Measurements from ENCODE around the gene USP7.

The USP7 gene

GRCh38 chr16:8963821-8964441, at the start of gene USP7:
Gene USP7 (minus strand): TSS chr16:8963906. CDS start chr16:8963285, 621 bp downstream.
- Mint-ChIP-seq H3K27me3 (no peaks in the 10 kb centered on the region), H3K9me3 (no peaks in the 10 kb centered on the region), H3K36me3 (ENCODE audit: low read depth) (peaks cover 12% of the 10 kb centered on the region), H3K4me1 (ENCODE audit: low read depth) (peaks cover 61% of the 10 kb centered on the region), H3K4me3 (peak within 1 kb of the TSS; percentile 86), H3K27ac (peak within 1 kb of the TSS; percentile 84)
- intact Hi-C loops (cut with micrococcal nuclease), result loop anchor here (5.0 kb wide), 2 partner anchors 43 to 128 kb away; partner anchors contain the start of gene HAPSTR1

- Mint-ChIP-seq H3K4me1 (ENCODE audit: low read depth) (peaks cover 19% of the 10 kb centered on the region), H3K27me3 (peaks cover 31% of the 10 kb centered on the region), H3K4me3 (no peak overlapping the region), H3K36me3 (ENCODE audit: low read depth) (no peaks in the 10 kb centered on the region), H3K9me3 (peaks cover 11% of the 10 kb centered on the region), H3K27ac (no peak overlapping the region)
- intact Hi-C loops (cut with micrococcal nuclease), result no loop called here
Measured at GRCh38 chr16:9013508-9013864, 49.8 kb upstream of the USP7 start.

- H3K36me3 Mint-ChIP-seq (ENCODE audit: low read depth), result no peaks in the 10 kb centered on the region
- H3K27me3 Mint-ChIP-seq, result peaks cover 33% of the 10 kb centered on the region
- H3K27ac Mint-ChIP-seq, result no peak overlapping the region
- H3K9me3 Mint-ChIP-seq, result peaks cover 11% of the 10 kb centered on the region
- no peak overlapping the region for H3K4me3 Mint-ChIP-seq
- peaks cover 22% of the 10 kb centered on the region for H3K4me1 Mint-ChIP-seq (ENCODE audit: low read depth)
- intact Hi-C loops (cut with micrococcal nuclease), result no loop called here
Measured at GRCh38 chr16:9012848-9013507, 49.3 kb upstream of the USP7 start.

GRCh38 chr16:9012330-9012729, 48.6 kb upstream of the USP7 start:
- Mint-ChIP-seq H3K27me3 (peaks cover 31% of the 10 kb centered on the region), H3K4me1 (ENCODE audit: low read depth) (peaks cover 22% of the 10 kb centered on the region), H3K27ac (no peak overlapping the region), H3K36me3 (ENCODE audit: low read depth) (no peaks in the 10 kb centered on the region), H3K4me3 (no peak overlapping the region), H3K9me3 (peaks cover 11% of the 10 kb centered on the region)
- intact Hi-C loops (cut with micrococcal nuclease), result no loop called here

DNA sequence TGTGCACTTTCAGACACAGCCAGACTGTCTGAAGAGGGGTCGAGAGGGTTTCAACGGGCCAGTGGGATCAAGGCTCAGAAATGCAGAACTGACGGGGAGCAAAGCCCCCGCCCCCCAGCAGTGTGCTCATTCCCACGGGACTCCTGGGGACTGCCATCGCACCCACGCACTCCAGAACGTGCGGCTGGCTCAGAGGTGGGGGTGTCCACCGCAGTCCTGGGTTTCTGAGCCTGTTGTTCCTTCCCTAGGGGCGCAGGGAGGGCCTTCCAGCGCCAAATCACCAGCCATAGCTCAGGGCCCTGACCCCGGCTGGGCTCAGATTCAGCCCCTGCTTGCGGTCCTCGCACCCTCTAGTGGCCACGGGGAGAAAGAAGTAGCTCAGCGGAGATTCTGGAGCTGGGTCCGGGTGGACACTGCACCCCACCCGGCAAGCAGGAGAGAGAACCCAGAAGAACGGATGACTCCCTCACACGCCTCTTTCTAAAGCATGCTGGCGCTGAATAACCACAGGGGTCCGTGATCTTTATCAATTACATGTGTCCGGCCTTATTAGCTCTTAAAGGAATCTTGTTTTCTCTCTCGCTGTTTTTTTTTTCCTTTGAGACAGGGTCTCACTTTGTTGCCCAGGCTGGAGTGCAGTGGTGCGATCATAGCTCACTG, 45.0 kb upstream of the USP7 start:
- Mint-ChIP-seq H3K27me3 (peaks cover 28% of the 10 kb centered on the region), H3K9me3 (no peaks in the 10 kb centered on the region), H3K36me3 (ENCODE audit: low read depth) (no peaks in the 10 kb centered on the region), H3K4me1 (ENCODE audit: low read depth) (peaks cover 16% of the 10 kb centered on the region), H3K4me3 (peak overlapping the region; percentile 46), H3K27ac (no peak overlapping the region)
- intact Hi-C loops (cut with micrococcal nuclease), result loop anchor here (5.0 kb wide), 2 partner anchors 46 to 101 kb away; partner anchors contain the start of gene USP7

DNA sequence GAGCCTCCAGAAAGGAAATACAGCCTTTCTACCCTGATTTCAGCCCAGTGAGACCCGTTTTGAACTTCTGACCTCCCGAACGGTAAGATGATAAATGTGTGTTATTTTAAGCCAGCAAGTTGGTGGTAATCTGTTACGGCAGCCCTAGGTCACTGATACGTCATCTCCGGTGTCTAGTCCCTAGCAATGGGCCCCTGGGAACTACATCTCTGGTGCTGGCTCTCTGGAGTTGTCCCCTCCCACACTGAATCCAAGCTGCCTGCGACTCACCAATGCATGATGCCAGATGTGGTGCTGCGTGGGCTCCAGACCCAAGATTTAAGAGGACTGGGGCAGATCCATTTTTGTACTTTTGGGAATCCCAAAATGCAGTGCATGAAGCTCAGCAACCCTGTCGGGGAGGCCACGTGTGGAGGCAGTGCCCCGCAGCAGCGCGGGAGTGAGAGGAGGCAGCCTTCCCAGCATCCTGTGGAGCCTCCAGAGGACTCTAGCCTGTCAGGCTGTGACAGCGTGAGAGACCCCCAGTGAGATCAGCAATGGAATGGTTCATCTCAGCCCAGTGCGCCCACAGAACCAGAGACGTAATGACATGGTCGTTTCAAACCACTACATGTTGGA, 43.6 kb upstream of the USP7 start:
- peaks cover 17% of the 10 kb centered on the region for H3K27me3 Mint-ChIP-seq
- no peak overlapping the region for H3K4me3 Mint-ChIP-seq
- intact Hi-C loops (cut with micrococcal nuclease), result loop anchor here (5.0 kb wide), 2 partner anchors 45 to 100 kb away; partner anchors contain the start of gene USP7
- H3K4me1 Mint-ChIP-seq (ENCODE audit: low read depth), result peaks cover 9% of the 10 kb centered on the region
- H3K9me3 Mint-ChIP-seq, result no peaks in the 10 kb centered on the region
- H3K36me3 Mint-ChIP-seq (ENCODE audit: low read depth), result no peaks in the 10 kb centered on the region
- H3K27ac Mint-ChIP-seq, result no peak overlapping the region

GRCh38 chr16:9004183-9004582, 40.5 kb upstream of the USP7 start:
- H3K4me3 Mint-ChIP-seq, result no peak overlapping the region
- peaks cover 14% of the 10 kb centered on the region for H3K27me3 Mint-ChIP-seq
- H3K9me3 Mint-ChIP-seq, result no peaks in the 10 kb centered on the region
- H3K4me1 Mint-ChIP-seq (ENCODE audit: low read depth), result peaks cover 9% of the 10 kb centered on the region
- no peaks in the 10 kb centered on the region for H3K36me3 Mint-ChIP-seq (ENCODE audit: low read depth)
- no peak overlapping the region for H3K27ac Mint-ChIP-seq
- intact Hi-C loops (cut with micrococcal nuclease), result no loop called here

- H3K4me3 Mint-ChIP-seq, result no peak overlapping the region
- H3K27me3 Mint-ChIP-seq, result peaks cover 14% of the 10 kb centered on the region
- H3K4me1 Mint-ChIP-seq (ENCODE audit: low read depth), result peaks cover 6% of the 10 kb centered on the region
- H3K27ac Mint-ChIP-seq, result no peak overlapping the region
- no peaks in the 10 kb centered on the region for H3K9me3 Mint-ChIP-seq
- no peaks in the 10 kb centered on the region for H3K36me3 Mint-ChIP-seq (ENCODE audit: low read depth)
- intact Hi-C loops (cut with micrococcal nuclease), result no loop called here
Measured at GRCh38 chr16:9003763-9004162, 40.1 kb upstream of the USP7 start.

DNA sequence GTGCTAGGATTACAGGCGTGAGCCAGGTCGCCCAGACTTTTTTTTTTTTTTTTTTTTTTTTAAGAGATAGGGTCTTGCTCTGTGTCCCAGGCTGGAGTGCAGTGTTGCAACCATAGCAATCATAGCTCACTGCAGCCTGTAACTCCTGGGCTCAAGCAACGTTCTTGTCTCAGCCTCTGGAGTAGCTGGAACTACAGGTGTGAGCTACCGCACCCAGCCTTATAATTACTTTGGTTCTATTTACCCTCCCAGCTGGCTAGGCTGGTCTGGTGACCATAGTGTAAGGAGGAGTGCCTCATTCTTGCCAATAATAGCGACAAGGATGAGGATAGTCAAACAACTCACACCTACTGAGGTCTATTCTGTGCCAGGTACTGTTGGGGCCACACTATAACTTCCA, 39.6 kb upstream of the USP7 start:
- H3K27ac Mint-ChIP-seq, result no peak overlapping the region
- H3K27me3 Mint-ChIP-seq, result peaks cover 13% of the 10 kb centered on the region
- no peak overlapping the region for H3K4me3 Mint-ChIP-seq
- intact Hi-C loops (cut with micrococcal nuclease), result no loop called here
- no peaks in the 10 kb centered on the region for H3K36me3 Mint-ChIP-seq (ENCODE audit: low read depth)
- no peaks in the 10 kb centered on the region for H3K9me3 Mint-ChIP-seq
- H3K4me1 Mint-ChIP-seq (ENCODE audit: low read depth), result peaks cover 2% of the 10 kb centered on the region

DNA sequence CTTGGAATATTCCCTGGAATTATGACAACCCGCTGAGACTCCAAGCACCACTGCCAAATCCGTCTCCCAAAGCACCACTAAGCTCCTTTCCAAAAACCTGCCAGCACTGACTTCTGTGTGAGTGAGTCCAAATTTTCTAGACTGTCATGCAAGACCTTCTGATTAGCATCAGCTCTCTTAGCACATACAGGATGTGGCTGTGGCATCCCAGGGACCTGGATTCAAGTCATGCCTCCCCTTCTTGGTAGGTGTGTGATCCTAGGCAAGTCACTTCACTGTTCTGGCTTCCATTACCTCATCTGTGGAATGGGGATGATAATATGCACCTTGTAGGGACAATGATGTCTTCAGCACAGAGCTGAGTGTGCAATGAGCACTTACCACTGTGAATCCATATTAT, 38.3 kb upstream of the USP7 start:
- Mint-ChIP-seq H3K27me3 (peaks cover 8% of the 10 kb centered on the region), H3K4me1 (ENCODE audit: low read depth) (no peaks in the 10 kb centered on the region), H3K27ac (no peak overlapping the region), H3K36me3 (ENCODE audit: low read depth) (no peaks in the 10 kb centered on the region), H3K4me3 (no peak overlapping the region), H3K9me3 (no peaks in the 10 kb centered on the region)
- intact Hi-C loops (cut with micrococcal nuclease), result no loop called here

DNA sequence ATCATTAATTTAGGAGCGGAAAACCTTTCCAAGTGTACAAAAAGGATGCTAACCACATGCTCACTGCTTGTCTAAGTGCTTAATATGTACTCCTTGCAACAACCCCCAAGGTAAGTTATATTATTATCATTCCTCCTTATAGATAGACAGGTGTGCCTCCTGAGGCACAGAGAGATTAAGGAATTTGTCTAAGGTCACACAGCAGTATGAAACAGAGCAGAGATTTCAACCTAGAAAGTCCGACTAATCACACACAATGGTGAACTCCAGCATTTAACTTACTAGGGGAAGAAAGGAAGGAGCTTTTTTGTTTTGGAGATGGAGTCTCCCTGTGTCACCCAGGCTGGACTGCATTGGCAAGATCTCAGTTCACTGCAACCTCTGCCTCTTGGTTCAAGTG, 37.0 kb upstream of the USP7 start:
- Mint-ChIP-seq H3K4me1 (ENCODE audit: low read depth) (no peaks in the 10 kb centered on the region), H3K27me3 (peaks cover 2% of the 10 kb centered on the region), H3K36me3 (ENCODE audit: low read depth) (no peaks in the 10 kb centered on the region), H3K27ac (no peak overlapping the region), H3K4me3 (no peak overlapping the region), H3K9me3 (no peaks in the 10 kb centered on the region)
- intact Hi-C loops (cut with micrococcal nuclease), result no loop called here

- H3K4me1 Mint-ChIP-seq (ENCODE audit: low read depth), result no peaks in the 10 kb centered on the region
- no peaks in the 10 kb centered on the region for H3K9me3 Mint-ChIP-seq
- no peak overlapping the region for H3K27ac Mint-ChIP-seq
- no peaks in the 10 kb centered on the region for H3K36me3 Mint-ChIP-seq (ENCODE audit: low read depth)
- peaks cover 2% of the 10 kb centered on the region for H3K27me3 Mint-ChIP-seq
- no peak overlapping the region for H3K4me3 Mint-ChIP-seq
- intact Hi-C loops (cut with micrococcal nuclease), result no loop called here
Measured at GRCh38 chr16:8999800-9000199, 36.1 kb upstream of the USP7 start.

DNA sequence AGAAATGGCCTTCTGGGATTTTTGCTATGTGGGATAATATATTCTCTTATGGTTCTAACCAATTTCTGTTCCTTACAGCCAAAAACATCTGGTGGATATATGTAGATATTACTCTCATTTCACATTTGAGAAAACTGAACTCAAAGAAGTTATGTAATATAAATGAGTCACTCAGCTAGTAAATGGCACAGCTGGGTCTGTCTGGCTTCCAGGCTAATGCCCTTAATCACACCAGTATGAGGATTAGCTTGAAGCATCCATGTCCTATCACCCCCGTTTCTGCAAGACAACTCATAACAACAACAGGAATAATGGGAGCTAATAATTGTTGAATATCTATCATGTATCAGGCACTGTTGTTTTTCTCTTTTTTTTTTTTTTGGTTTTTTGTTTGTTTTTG, 34.4 kb upstream of the USP7 start:
- Mint-ChIP-seq H3K27me3 (peaks cover 2% of the 10 kb centered on the region), H3K4me1 (ENCODE audit: low read depth) (no peaks in the 10 kb centered on the region), H3K36me3 (ENCODE audit: low read depth) (no peaks in the 10 kb centered on the region), H3K27ac (no peak overlapping the region), H3K4me3 (no peak overlapping the region), H3K9me3 (no peaks in the 10 kb centered on the region)
- intact Hi-C loops (cut with micrococcal nuclease), result no loop called here

DNA sequence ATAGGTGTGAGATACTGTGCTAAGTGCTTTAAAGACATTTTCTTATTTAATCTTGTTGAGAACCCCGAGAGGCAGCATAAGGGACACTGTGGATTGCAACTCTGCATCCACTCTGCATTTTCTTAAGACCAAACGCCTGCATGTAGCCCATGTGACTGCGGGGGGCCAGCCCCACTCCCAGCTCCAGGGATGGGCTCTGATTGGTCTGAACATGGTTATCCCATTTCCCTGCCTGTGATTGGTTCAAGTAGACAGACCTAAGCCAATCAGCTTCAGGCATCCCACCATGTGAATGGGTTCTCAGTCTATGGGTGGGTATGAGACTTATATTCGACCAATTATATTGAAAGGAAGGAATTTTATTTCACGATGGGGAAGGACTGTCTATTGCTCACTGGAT, 33.2 kb upstream of the USP7 start:
- Mint-ChIP-seq H3K4me3 (no peak overlapping the region), H3K27ac (no peak overlapping the region), H3K36me3 (ENCODE audit: low read depth) (no peaks in the 10 kb centered on the region), H3K27me3 (no peaks in the 10 kb centered on the region), H3K9me3 (no peaks in the 10 kb centered on the region), H3K4me1 (ENCODE audit: low read depth) (no peaks in the 10 kb centered on the region)
- intact Hi-C loops (cut with micrococcal nuclease), result no loop called here

Data from dendritic cell treated with granulocyte-macrophage colony-stimulating factor and Interleukin-4, amounts not matched to agents 40 ng/mL and 50 ng/mL, for 4 days (primary cell).